Liver (tissue), 9 donors: ENCODE data around the gene ARHGEF12. TPM values are rescaled to one million over a fixed set of nuclear protein-coding genes. Genes with fewer than 3 reads are reported as not detected.

Experiments used
- DNase-seq: peaks from one replicate; pipeline ENCODE4 v3.0.0-alpha.2; 2017; ENCODE audit warnings: low spot score
- H3K27ac ChIP-seq, 2 donors: one replicate each; pipeline ENCODE4 v1.7.0; 2013; ENCODE audit warnings: inconsistent platforms in 2 of 2, low read length in 2 of 2, control low read depth in 1 of 2, low read depth in 1 of 2, mild to moderate bottlenecking in 1 of 2
- H3K27me3 ChIP-seq, 4 donors: one replicate each; pipeline versions ENCODE4 v1.6.1 to v1.7.0; 2013; ENCODE audit warnings: low read length in 3 of 4, inconsistent platforms in 1 of 4, mild to moderate bottlenecking in 1 of 4, moderate library complexity in 1 of 4; ENCODE audit not compliant: control insufficient read depth in 4 of 4, insufficient read depth in 4 of 4
- H3K36me3 ChIP-seq, 4 donors: one replicate each; pipeline versions ENCODE4 v1.6.1 to v1.7.0; 2013; ENCODE audit warnings: low read length in 3 of 4, mild to moderate bottlenecking in 3 of 4, low read depth in 1 of 4, moderate library complexity in 1 of 4; ENCODE audit not compliant: control insufficient read depth in 4 of 4, insufficient read depth in 3 of 4
- H3K4me1 ChIP-seq, 4 donors: one replicate each; pipeline versions ENCODE4 v1.6.1 to v1.7.0; 2013; ENCODE audit warnings: low read length in 3 of 4, mild to moderate bottlenecking in 3 of 4, moderate library complexity in 1 of 4; ENCODE audit not compliant: control insufficient read depth in 4 of 4, insufficient read depth in 4 of 4
- H3K4me3 ChIP-seq, 3 donors: one replicate each; pipeline versions ENCODE4 v1.6.1 to v1.7.0; 2013; ENCODE audit warnings: low read length in 3 of 3, control low read depth in 1 of 3, low read depth in 1 of 3, mild to moderate bottlenecking in 1 of 3
- H3K9ac ChIP-seq, 2 donors: one replicate each; pipeline ENCODE4 v1.7.0; 2013; ENCODE audit warnings: low read length in 2 of 2, mild to moderate bottlenecking in 2 of 2, moderate library complexity in 2 of 2, control low read depth in 1 of 2, low read depth in 1 of 2
- H3K9me3 ChIP-seq, 4 donors: one replicate each; pipeline versions ENCODE4 v1.6.1 to v1.7.0; 2013; ENCODE audit warnings: low read length in 3 of 4; ENCODE audit not compliant: control insufficient read depth in 4 of 4
- CTCF ChIP-seq: fragments of 150-350 bp; IDR thresholded peaks from 2 replicates; pipeline ENCODE4 v1.5.1; 2017; ENCODE audit warnings: improper control_type of control experiment, low read depth, low read length; ENCODE audit not compliant: missing input control
- EGR1 ChIP-seq, 2 donors: IDR thresholded peaks; 2 replicates each; pipeline ENCODE4 v1.6.1; 2016 to 2018; ENCODE audit warnings: antibody characterized with exemption in 2 of 2, low read depth in 2 of 2
- FOXA1 ChIP-seq: IDR thresholded peaks from 2 replicates; pipeline ENCODE4 v1.6.1; 2016; ENCODE audit warnings: antibody characterized with exemption
- FOXA2 ChIP-seq: IDR thresholded peaks from 2 replicates; pipeline ENCODE4 v1.6.1; 2016; ENCODE audit warnings: antibody characterized with exemption
- GABPA ChIP-seq, 2 donors: IDR thresholded peaks in 1 of 2; conservative IDR thresholded peaks in 1 of 2; 2 replicates each; pipeline ENCODE4 v1.6.1; 2016; ENCODE audit warnings: antibody characterized with exemption in 2 of 2, mild to moderate bottlenecking in 1 of 2, moderate library complexity in 1 of 2
- HNF4A ChIP-seq, 2 donors: conservative IDR thresholded peaks; 2 replicates each; pipeline ENCODE4 v1.6.1; 2016; ENCODE audit warnings: antibody characterized with exemption in 2 of 2, mild to moderate bottlenecking in 2 of 2
- HNF4G ChIP-seq: IDR thresholded peaks from 2 replicates; pipeline ENCODE4 v1.6.1; 2016; ENCODE audit warnings: antibody characterized with exemption
- JUND ChIP-seq, 2 donors: IDR thresholded peaks; 2 replicates each; pipeline ENCODE4 v1.6.1; 2016; ENCODE audit warnings: antibody characterized with exemption in 2 of 2
- MAX ChIP-seq: IDR thresholded peaks from 2 replicates; pipeline ENCODE4 v1.6.1; 2016; ENCODE audit warnings: antibody characterized with exemption
- NR2F2 ChIP-seq: IDR thresholded peaks from 2 replicates; pipeline ENCODE4 v1.6.1; 2016; ENCODE audit warnings: antibody characterized with exemption
- RAD21 ChIP-seq, 2 donors: IDR thresholded peaks; 2 replicates each; pipeline ENCODE4 v1.6.1; 2016; ENCODE audit warnings: antibody characterized with exemption in 2 of 2, mild to moderate bottlenecking in 2 of 2
- RXRA ChIP-seq, 2 donors: IDR thresholded peaks; 2 replicates each; pipeline ENCODE4 v1.6.1; 2017 to 2018; ENCODE audit warnings: antibody characterized with exemption in 2 of 2, mild to moderate bottlenecking in 1 of 2
- SP1 ChIP-seq: IDR thresholded peaks from 2 replicates; pipeline ENCODE4 v1.6.1; 2018; ENCODE audit warnings: antibody characterized with exemption, mild to moderate bottlenecking
- TAF1 ChIP-seq: conservative IDR thresholded peaks from 2 replicates; pipeline ENCODE4 v1.6.1; 2016; ENCODE audit warnings: antibody characterized with exemption, mild to moderate bottlenecking
- YY1 ChIP-seq: IDR thresholded peaks from 2 replicates; pipeline ENCODE4 v1.6.1; 2016; ENCODE audit warnings: antibody characterized with exemption, mild to moderate bottlenecking
- WGBS: extraction: QIAGEN DNeasy Blood & Tissue Kit; methylation state at CpG from one replicate; pipeline ENCODE4 v1.1.7; 2013; 5-methylcytosine and 5-hydroxymethylcytosine counted together
- polyA plus RNA-seq, 2 donors: library from polyadenylated mRNA; stranded (reverse) in 1 of 2; unstranded in 1 of 2; fragments of 200-250 nt in 1 of 2; fragments of >200 nt in 1 of 2; fragmentation: Nextera tagmentation in 1 of 2; extraction: Ambion mirVana in 1 of 2; gene quantifications; one replicate each; pipeline versions ENCODE4 v1.2.1 to v1.2.3, GENCODE V29; 2013 to 2015
- total RNA-seq, 2 donors: library from RNA; depleted of rRNA; stranded (reverse); fragments of >200 nt; gene quantifications; one replicate each; pipeline ENCODE4 v1.2.3, GENCODE V29; 2014
- TF ChIP-seq, protein P1 (sequence below): IDR thresholded peaks from 2 replicates; pipeline ENCODE4 v1.6.1; 2016; ENCODE audit warnings: antibody characterized with exemption, mild to moderate bottlenecking
- TF ChIP-seq, protein P2 (sequence below): IDR thresholded peaks from 2 replicates; pipeline ENCODE4 v1.6.1; 2016; ENCODE audit warnings: antibody characterized with exemption
- donor health status: healthy.
- donor health status: healthy.
- donor health status: healthy.
- donor health status: healthy.
- donor health status: healthy.

ARHGEF12 gene
- total and polyA plus RNA-seq, 4 donors: 28.0 to 169 (median 53.9) TPM

DNA sequence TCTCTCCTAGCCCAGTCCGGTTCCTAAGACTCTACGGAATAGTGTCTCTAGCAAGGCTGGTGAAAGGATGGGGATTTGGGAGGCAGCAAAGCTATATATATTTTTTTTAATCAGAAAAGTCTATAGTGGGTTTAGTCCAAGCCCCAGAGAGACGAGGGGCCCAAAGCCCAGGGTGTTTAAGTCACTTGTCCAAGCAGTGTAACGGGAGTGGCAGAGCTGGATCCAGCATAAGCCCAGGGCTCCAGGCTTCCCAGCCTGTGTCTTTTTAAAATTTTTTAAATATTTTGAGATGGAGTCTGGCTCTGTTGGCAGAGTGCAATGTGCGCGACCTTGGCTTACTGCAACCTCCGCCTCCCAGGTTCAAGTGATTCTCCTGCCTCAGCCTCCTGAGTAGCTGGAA is 182.1 kb downstream of the ARHGEF12 start:
- peaks cover 0 to 7% (median under 1%) of the 10 kb centered on the region in 4 donors for H3K4me1 ChIP-seq
- no peak overlapping the region for H3K27ac ChIP-seq
- 91% methylated on average over 7 of the region's 7 CpGs for WGBS
- TF ChIP-seq, protein P1, sequence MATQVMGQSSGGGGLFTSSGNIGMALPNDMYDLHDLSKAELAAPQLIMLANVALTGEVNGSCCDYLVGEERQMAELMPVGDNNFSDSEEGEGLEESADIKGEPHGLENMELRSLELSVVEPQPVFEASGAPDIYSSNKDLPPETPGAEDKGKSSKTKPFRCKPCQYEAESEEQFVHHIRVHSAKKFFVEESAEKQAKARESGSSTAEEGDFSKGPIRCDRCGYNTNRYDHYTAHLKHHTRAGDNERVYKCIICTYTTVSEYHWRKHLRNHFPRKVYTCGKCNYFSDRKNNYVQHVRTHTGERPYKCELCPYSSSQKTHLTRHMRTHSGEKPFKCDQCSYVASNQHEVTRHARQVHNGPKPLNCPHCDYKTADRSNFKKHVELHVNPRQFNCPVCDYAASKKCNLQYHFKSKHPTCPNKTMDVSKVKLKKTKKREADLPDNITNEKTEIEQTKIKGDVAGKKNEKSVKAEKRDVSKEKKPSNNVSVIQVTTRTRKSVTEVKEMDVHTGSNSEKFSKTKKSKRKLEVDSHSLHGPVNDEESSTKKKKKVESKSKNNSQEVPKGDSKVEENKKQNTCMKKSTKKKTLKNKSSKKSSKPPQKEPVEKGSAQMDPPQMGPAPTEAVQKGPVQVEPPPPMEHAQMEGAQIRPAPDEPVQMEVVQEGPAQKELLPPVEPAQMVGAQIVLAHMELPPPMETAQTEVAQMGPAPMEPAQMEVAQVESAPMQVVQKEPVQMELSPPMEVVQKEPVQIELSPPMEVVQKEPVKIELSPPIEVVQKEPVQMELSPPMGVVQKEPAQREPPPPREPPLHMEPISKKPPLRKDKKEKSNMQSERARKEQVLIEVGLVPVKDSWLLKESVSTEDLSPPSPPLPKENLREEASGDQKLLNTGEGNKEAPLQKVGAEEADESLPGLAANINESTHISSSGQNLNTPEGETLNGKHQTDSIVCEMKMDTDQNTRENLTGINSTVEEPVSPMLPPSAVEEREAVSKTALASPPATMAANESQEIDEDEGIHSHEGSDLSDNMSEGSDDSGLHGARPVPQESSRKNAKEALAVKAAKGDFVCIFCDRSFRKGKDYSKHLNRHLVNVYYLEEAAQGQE: no peak
- TF ChIP-seq, protein P2, sequence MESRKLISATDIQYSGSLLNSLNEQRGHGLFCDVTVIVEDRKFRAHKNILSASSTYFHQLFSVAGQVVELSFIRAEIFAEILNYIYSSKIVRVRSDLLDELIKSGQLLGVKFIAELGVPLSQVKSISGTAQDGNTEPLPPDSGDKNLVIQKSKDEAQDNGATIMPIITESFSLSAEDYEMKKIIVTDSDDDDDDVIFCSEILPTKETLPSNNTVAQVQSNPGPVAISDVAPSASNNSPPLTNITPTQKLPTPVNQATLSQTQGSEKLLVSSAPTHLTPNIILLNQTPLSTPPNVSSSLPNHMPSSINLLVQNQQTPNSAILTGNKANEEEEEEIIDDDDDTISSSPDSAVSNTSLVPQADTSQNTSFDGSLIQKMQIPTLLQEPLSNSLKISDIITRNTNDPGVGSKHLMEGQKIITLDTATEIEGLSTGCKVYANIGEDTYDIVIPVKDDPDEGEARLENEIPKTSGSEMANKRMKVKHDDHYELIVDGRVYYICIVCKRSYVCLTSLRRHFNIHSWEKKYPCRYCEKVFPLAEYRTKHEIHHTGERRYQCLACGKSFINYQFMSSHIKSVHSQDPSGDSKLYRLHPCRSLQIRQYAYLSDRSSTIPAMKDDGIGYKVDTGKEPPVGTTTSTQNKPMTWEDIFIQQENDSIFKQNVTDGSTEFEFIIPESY: no peak
- TF ChIP-seq MAX (no peak), JUND (IDR thresholded peaks at IDR 0.05) (no peak), HNF4A (conservative IDR thresholded peaks at IDR 0.05) (no peak)
- H3K27me3 ChIP-seq: peaks cover 0 to under 1% (median 0%) of the 10 kb centered on the region in 4 donors
- no peak overlapping the region for H3K9ac ChIP-seq
- DNase-seq: no peak
- H3K4me3 ChIP-seq: no peak overlapping the region
- no peaks in the 10 kb centered on the region for H3K9me3 ChIP-seq
- no peaks in the 10 kb centered on the region for H3K36me3 ChIP-seq

DNA sequence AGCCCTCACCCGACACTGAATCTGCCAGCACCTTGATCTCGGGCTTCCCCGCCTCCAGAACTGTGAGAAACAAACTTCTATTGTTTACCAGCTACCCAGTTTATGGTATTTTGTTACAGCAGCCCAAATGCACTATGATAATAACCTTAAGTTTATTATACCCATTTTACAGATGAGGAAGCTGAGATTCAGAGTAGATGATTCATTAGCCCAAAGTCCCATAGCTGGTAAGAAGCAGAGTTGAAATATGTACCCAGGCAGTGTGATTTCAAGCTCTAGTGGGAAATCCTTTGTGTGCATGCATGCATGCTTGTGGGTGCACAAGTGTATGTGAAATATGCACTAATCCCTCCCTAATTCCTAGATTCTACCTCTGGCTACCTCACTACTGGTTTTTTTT is 183.3 kb downstream of the ARHGEF12 start:
- H3K4me3 ChIP-seq: no peak overlapping the region
- TF ChIP-seq RAD21 (IDR thresholded peaks at IDR 0.05): no peak
- no peak for TF ChIP-seq RXRA (IDR thresholded peaks at IDR 0.05)
- TF ChIP-seq SP1: no peak
- no peak for TF ChIP-seq NR2F2
- no peak for TF ChIP-seq YY1
- TF ChIP-seq, protein P1: no peak
- no peak for TF ChIP-seq HNF4A (conservative IDR thresholded peaks at IDR 0.05)
- TF ChIP-seq, protein P2: no peak
- TF ChIP-seq JUND (IDR thresholded peaks at IDR 0.05): no peak
- no peak for TF ChIP-seq CTCF
- no peak for TF ChIP-seq EGR1 (IDR thresholded peaks at IDR 0.05; ENCODE audit: low read depth in 2 of 2)
- no peak for TF ChIP-seq FOXA1
- TF ChIP-seq FOXA2: no peak
- TF ChIP-seq HNF4G: no peak
- TF ChIP-seq GABPA (IDR thresholded peaks at IDR 0.05 in 1 of 2, conservative IDR thresholded peaks at IDR 0.05 in 1 of 2): no peak
- no peak for TF ChIP-seq TAF1
- H3K27me3 ChIP-seq: peaks cover 0 to 3% (median 0%) of the 10 kb centered on the region in 4 donors
- 93% methylated on average over 3 of the region's 3 CpGs for WGBS
- DNase-seq: no peak
- no peaks in the 10 kb centered on the region for H3K9me3 ChIP-seq
- H3K36me3 ChIP-seq: no peaks in the 10 kb centered on the region
- peaks cover 0 to 7% (median 2%) of the 10 kb centered on the region in 4 donors for H3K4me1 ChIP-seq
- H3K9ac ChIP-seq: no peak overlapping the region
- no peak overlapping the region for H3K27ac ChIP-seq
